Lung (tissue), 12 donors: ENCODE measurements around the gene DPYSL5. TPM values are rescaled to one million over a fixed set of nuclear protein-coding genes. Genes with fewer than 3 reads are reported as not detected.

Source experiments
- ATAC-seq: fragments of 200-7000 bp; cut with Tn5 transposase; one replicate; pipeline ENCODE4 v1.9.1; 2020; ENCODE audit warnings: moderate number of reproducible peaks; ENCODE audit not compliant: insufficient read depth, low FRiP score
- DNase-seq, 3 donors: peaks; one replicate each; pipeline ENCODE4 v3.0.0-alpha.2; 2013 to 2017
- H3K27ac ChIP-seq, 2 donors: one replicate each; pipeline ENCODE4 v1.5.1; 2013; ENCODE audit warnings: mild to moderate bottlenecking in 2 of 2, moderate library complexity in 2 of 2, control low read depth in 1 of 2, inconsistent platforms in 1 of 2, low read depth in 1 of 2, low read length in 1 of 2
- H3K27me3 ChIP-seq, 3 donors: one replicate each; pipeline ENCODE4 v1.5.1; 2013; ENCODE audit warnings: low read length in 2 of 3; ENCODE audit not compliant: control insufficient read depth in 3 of 3, insufficient read depth in 3 of 3
- H3K36me3 ChIP-seq, 4 donors: one replicate each; pipeline ENCODE4 v1.5.1; 2013; ENCODE audit warnings: low read length in 4 of 4, mild to moderate bottlenecking in 1 of 4, moderate library complexity in 1 of 4; ENCODE audit not compliant: control insufficient read depth in 4 of 4, insufficient read depth in 4 of 4
- H3K4me1 ChIP-seq, 5 donors: one replicate each; pipeline ENCODE4 v1.5.1; 2013; ENCODE audit warnings: low read length in 5 of 5, mild to moderate bottlenecking in 2 of 5, moderate library complexity in 1 of 5; ENCODE audit not compliant: control insufficient read depth in 5 of 5, insufficient read depth in 5 of 5
- H3K4me3 ChIP-seq: one replicate; pipeline ENCODE4 v1.5.1; 2013; ENCODE audit warnings: mild to moderate bottlenecking, control low read depth, moderate library complexity
- H3K9ac ChIP-seq, 2 donors: one replicate each; pipeline ENCODE4 v1.5.1; 2013; ENCODE audit warnings: low read length in 2 of 2, control low read depth in 1 of 2; ENCODE audit not compliant: insufficient read depth in 1 of 2
- H3K9me3 ChIP-seq, 4 donors: one replicate each; pipeline ENCODE4 v1.5.1; 2013; ENCODE audit warnings: low read length in 3 of 4, mild to moderate bottlenecking in 1 of 4, moderate library complexity in 1 of 4; ENCODE audit not compliant: control insufficient read depth in 4 of 4, insufficient read depth in 3 of 4
- CTCF ChIP-seq: IDR thresholded peaks from 2 replicates; pipeline ENCODE4 v1.5.1; 2012; ENCODE audit warnings: mild to moderate bottlenecking; ENCODE audit errors: control extremely low read depth, extremely low read depth
- WGBS, 2 donors: extraction: QIAGEN DNeasy Blood & Tissue Kit; methylation state at CpG; one replicate each; pipeline ENCODE4 v1.1.7; 2013; 5-methylcytosine and 5-hydroxymethylcytosine counted together
- polyA plus RNA-seq, 2 donors: library from polyadenylated mRNA; stranded (reverse); fragments of 200-250 nt; gene quantifications; one replicate each; pipeline ENCODE4 v1.2.1, GENCODE V29; 2013
- total RNA-seq, 2 donors: library from RNA; depleted of rRNA in 1 of 2; stranded (reverse); fragments of >200 nt in 1 of 2; gene quantifications; one replicate each; pipeline ENCODE4 v1.2.1, GENCODE V29; 2014 to 2021
- donor health status: control.
- donor health status: control.
- donor health status: Bipolar disorder and iron deficiency.
- donor health status: healthy.
- donor health status: DM: yes; HTN: yes; CAD: no.

DPYSL5 gene
- total and polyA plus RNA-seq, 4 donors: 0.09 TPM; not detected in 3

GRCh38 chr2:26884486-26884885 is 36.6 kb downstream of the DPYSL5 start:
- no peak for ATAC-seq
- Histone ChIP-seq H3K9ac (no peak overlapping the region), H3K27me3 (peaks cover 0 to 9% (median 0%) of the 10 kb centered on the region in 3 donors), H3K4me1 (no peaks in the 10 kb centered on the region), H3K9me3 (no peaks in the 10 kb centered on the region), H3K36me3 (no peaks in the 10 kb centered on the region), H3K4me3 (no peak overlapping the region), H3K27ac (no peak overlapping the region)
- 76 to 87% methylated on average over 3 of the region's 3 CpGs for WGBS, 2 donors
- DNase-seq: no peak
- no peak for TF ChIP-seq CTCF

GRCh38 chr2:26885651-26886329 is 37.9 kb downstream of the DPYSL5 start:
- Histone ChIP-seq H3K27ac (no peak overlapping the region), H3K9me3 (no peaks in the 10 kb centered on the region), H3K27me3 (peaks cover 0 to 8% (median 0%) of the 10 kb centered on the region in 3 donors), H3K9ac (no peak overlapping the region), H3K4me1 (no peaks in the 10 kb centered on the region), H3K36me3 (no peaks in the 10 kb centered on the region), H3K4me3 (no peak overlapping the region)
- DNase-seq: no peak
- TF ChIP-seq CTCF: no peak
- ATAC-seq: no peak
- WGBS, 2 donors: 34 to 63% methylated on average over 5 of the region's 5 CpGs

GRCh38 chr2:26886736-26887135 is 38.8 kb downstream of the DPYSL5 start:
- no peak overlapping the region for H3K4me3 ChIP-seq
- TF ChIP-seq CTCF: no peak
- no peak overlapping the region for H3K27ac ChIP-seq
- no peak for DNase-seq
- 52 to 58% methylated on average over 2 of the region's 2 CpGs for WGBS, 2 donors
- H3K9ac ChIP-seq: no peak overlapping the region
- ATAC-seq: no peak
- H3K9me3 ChIP-seq: no peaks in the 10 kb centered on the region
- no peaks in the 10 kb centered on the region for H3K36me3 ChIP-seq
- H3K27me3 ChIP-seq: no peaks in the 10 kb centered on the region
- H3K4me1 ChIP-seq: no peaks in the 10 kb centered on the region

- DNase-seq: no peak
- Histone ChIP-seq H3K4me3 (no peak overlapping the region), H3K9ac (no peak overlapping the region), H3K27me3 (no peaks in the 10 kb centered on the region), H3K9me3 (no peaks in the 10 kb centered on the region), H3K4me1 (no peaks in the 10 kb centered on the region), H3K27ac (no peak overlapping the region), H3K36me3 (no peaks in the 10 kb centered on the region)
- no peak for TF ChIP-seq CTCF
- ATAC-seq: no peak
- WGBS, 2 donors: 20 to 47% methylated on average over 4 of the region's 4 CpGs
Observed at GRCh38 chr2:26887151-26887550, 39.2 kb downstream of the DPYSL5 start.
